Suprapubic skin (tissue), 4 donors: ENCODE measurements around the gene HEATR5A. TPM values are rescaled to one million over a fixed set of nuclear protein-coding genes. Genes with fewer than 3 reads are reported as not detected.
"Not testable (repeated sequence)": the region's sequence is repeated elsewhere in the genome, so short reads cannot be mapped to it uniquely, and the experiment has no call there.

Source experiments
- DNase-seq, 2 donors: peaks; one replicate each; pipeline ENCODE4 v3.0.0-alpha.2; 2019; ENCODE audit warnings: low spot score in 2 of 2
- H3K27ac ChIP-seq: fragments of 200-600 bp; sonication (generic); one replicate; pipeline ENCODE4 v1.5.1; 2019
- H3K27me3 ChIP-seq: fragments of 200-600 bp; sonication (generic); one replicate; pipeline ENCODE4 v1.5.1; 2019
- H3K36me3 ChIP-seq: fragments of 200-600 bp; sonication (generic); one replicate; pipeline ENCODE4 v1.5.1; 2019
- H3K4me1 ChIP-seq: fragments of 200-600 bp; sonication (generic); one replicate; pipeline ENCODE4 v1.5.1; 2019
- H3K4me3 ChIP-seq: fragments of 200-600 bp; sonication (generic); one replicate; pipeline ENCODE4 v1.5.1; 2019; ENCODE audit warnings: mild to moderate bottlenecking
- H3K9me3 ChIP-seq: fragments of 200-600 bp; sonication (generic); one replicate; pipeline ENCODE4 v1.5.1; 2019
- EP300 ChIP-seq: sonication (generic); formaldehyde crosslinking; IDR thresholded peaks from one replicate; pipeline ENCODE4 v1.6.1; 2017; ENCODE audit warnings: antibody characterized with exemption
- POLR2A ChIP-seq, 2 donors: fragments of 450-650 bp; IDR thresholded peaks; one replicate each; pipeline ENCODE4 v1.6.1; 2017; ENCODE audit warnings: antibody characterized with exemption in 2 of 2, mild to moderate bottlenecking in 2 of 2, moderate library complexity in 2 of 2
- POLR2AphosphoS5 ChIP-seq, 3 donors: sonication (generic); formaldehyde crosslinking; IDR thresholded peaks; one replicate each; pipeline ENCODE4 v1.6.1; 2017; ENCODE audit warnings: antibody characterized with exemption in 3 of 3
- WGBS: methylation state at CpG from one replicate; pipeline ENCODE4 v1.1.5; 2018; 5-methylcytosine and 5-hydroxymethylcytosine counted together
- total RNA-seq, 4 donors: library from RNA; depleted of rRNA; stranded (reverse); fragments of >200 nt; gene quantifications; one replicate each; pipeline ENCODE4 v1.1.0, GENCODE V29; 2016
- TF ChIP-seq, protein P1 (sequence below), 2 donors: fragments of 200-600 bp in 1 of 2; fragments of 450-650 bp in 1 of 2; sonication (generic) in 1 of 2; IDR thresholded peaks; one replicate each; pipeline ENCODE4 v1.5.1; 2016 to 2019; ENCODE audit warnings: antibody characterized with exemption in 2 of 2, mild to moderate bottlenecking in 1 of 2, moderate library complexity in 1 of 2

HEATR5A gene
- total RNA-seq, 4 donors from 2014 or later, result 11.0 to 21.6 (median 14.0) TPM

DNA sequence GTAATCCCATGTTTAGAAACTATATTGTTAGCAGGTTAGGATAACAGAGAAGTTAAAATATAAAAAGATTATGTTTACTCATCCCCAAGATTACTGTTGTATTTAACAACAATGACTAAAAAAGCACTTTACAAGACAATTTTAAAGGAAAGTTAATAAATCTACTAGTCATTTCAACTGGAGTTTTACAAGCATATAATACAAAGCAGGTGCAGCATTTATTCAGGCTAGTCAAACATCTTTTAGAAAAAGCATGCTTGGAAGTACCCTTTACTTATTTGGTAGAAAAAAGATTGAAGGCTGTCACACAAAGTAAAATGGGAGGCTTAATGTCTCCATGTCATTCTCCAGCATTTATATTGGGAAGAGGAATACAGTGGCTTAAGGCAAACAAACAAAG, 80.6 kb downstream of the HEATR5A start:
- Histone ChIP-seq H3K4me1 (no peaks in the 10 kb centered on the region), H3K9me3 (no peaks in the 10 kb centered on the region), H3K27me3 (no peaks in the 10 kb centered on the region), H3K27ac (no peak overlapping the region), H3K4me3 (no peak overlapping the region), H3K36me3 (peaks cover 49% of the 10 kb centered on the region)
- DNase-seq, result no peak
- TF ChIP-seq POLR2A (IDR thresholded peaks at IDR 0.05) (no peak), EP300 (no peak), POLR2AphosphoS5 (IDR thresholded peaks at IDR 0.05) (no peak)
- TF ChIP-seq, protein P1, sequence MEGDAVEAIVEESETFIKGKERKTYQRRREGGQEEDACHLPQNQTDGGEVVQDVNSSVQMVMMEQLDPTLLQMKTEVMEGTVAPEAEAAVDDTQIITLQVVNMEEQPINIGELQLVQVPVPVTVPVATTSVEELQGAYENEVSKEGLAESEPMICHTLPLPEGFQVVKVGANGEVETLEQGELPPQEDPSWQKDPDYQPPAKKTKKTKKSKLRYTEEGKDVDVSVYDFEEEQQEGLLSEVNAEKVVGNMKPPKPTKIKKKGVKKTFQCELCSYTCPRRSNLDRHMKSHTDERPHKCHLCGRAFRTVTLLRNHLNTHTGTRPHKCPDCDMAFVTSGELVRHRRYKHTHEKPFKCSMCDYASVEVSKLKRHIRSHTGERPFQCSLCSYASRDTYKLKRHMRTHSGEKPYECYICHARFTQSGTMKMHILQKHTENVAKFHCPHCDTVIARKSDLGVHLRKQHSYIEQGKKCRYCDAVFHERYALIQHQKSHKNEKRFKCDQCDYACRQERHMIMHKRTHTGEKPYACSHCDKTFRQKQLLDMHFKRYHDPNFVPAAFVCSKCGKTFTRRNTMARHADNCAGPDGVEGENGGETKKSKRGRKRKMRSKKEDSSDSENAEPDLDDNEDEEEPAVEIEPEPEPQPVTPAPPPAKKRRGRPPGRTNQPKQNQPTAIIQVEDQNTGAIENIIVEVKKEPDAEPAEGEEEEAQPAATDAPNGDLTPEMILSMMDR (IDR thresholded peaks at IDR 0.05), result no peak

DNA sequence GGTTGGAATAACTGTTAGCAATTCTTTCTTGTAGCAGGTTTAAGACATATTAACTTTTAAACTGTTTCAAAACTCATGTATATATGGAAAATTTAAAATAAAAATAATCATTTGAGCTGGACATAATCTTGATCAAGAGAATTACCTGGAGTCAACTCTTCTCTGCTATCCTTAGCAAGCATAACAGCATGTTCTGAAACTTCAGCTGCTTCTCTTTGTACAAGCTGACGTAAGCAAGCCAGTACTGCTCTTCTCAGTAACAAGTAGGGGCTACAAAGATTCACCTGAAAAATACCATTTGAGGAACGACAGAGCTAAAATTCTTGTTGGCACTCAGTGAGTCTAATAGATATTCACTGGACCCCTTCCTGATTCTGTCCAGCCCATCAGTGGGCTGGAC, 83.0 kb downstream of the HEATR5A start:
- TF ChIP-seq, protein P1 (IDR thresholded peaks at IDR 0.05), result no peak
- TF ChIP-seq POLR2AphosphoS5 (IDR thresholded peaks at IDR 0.05) (no peak), POLR2A (IDR thresholded peaks at IDR 0.05) (no peak), EP300 (no peak)
- Histone ChIP-seq H3K27me3 (no peaks in the 10 kb centered on the region), H3K36me3 (peaks cover 44% of the 10 kb centered on the region), H3K4me1 (no peaks in the 10 kb centered on the region), H3K9me3 (no peaks in the 10 kb centered on the region), H3K4me3 (no peak overlapping the region), H3K27ac (no peak overlapping the region)
- whole genome bisulfite sequencing, result 88% methylated on average over 2 of the region's 2 CpGs
- no peak for DNase-seq

DNA sequence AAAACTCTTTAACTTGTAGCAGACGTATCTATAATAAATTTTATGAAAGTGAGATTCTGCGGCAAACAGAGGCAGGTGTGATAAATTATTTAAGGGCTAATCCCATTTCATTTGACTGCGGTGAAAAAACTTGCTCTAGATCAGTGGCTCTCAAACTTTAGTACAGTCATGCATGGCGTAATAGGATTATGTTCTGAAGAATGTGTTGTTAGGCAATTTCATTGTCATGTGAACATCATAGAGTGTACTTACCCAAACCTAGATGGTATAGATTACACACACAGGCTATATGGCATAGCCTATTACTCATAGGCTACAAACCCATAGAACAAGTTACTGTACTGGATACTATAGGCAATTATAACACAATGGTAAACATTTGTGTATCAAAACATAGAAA, 83.7 kb downstream of the HEATR5A start:
- TF ChIP-seq EP300, result no peak
- TF ChIP-seq POLR2AphosphoS5 (IDR thresholded peaks at IDR 0.05), result no peak
- no peak for TF ChIP-seq POLR2A (IDR thresholded peaks at IDR 0.05)
- TF ChIP-seq, protein P1 (IDR thresholded peaks at IDR 0.05), result no peak
- peaks cover 41% of the 10 kb centered on the region for H3K36me3 ChIP-seq
- DNase-seq, result no peak
- WGBS, result 90% methylated on average over 4 of the region's 4 CpGs
- no peak overlapping the region for H3K4me3 ChIP-seq
- H3K27ac ChIP-seq, result no peak overlapping the region
- no peaks in the 10 kb centered on the region for H3K27me3 ChIP-seq
- H3K9me3 ChIP-seq, result no peaks in the 10 kb centered on the region
- no peaks in the 10 kb centered on the region for H3K4me1 ChIP-seq

DNA sequence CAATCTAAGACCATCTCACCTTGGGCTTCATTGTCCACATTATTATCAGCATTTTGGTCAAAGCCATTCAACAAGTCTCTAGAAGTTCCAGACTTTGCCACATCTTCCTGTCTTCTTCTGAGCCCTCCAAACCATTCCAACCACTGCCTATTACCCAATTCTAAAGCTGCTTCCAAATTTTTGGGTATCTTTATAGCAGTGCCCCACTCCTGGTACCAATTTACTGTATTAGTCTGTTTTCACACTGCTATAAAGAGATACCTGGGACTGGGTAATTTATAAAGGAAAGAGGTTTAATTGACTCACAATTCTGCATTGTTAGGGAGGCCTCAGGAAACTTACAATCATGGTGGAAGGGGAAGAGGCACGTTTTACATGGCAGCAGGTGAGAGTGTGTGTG, 89.0 kb downstream of the HEATR5A start:
- H3K4me3 ChIP-seq, H3K4me1 ChIP-seq, H3K27me3 ChIP-seq, DNase-seq, H3K27ac ChIP-seq, H3K9me3 ChIP-seq: not testable (repeated sequence)
- H3K36me3 ChIP-seq, result peaks cover 37% of the 10 kb centered on the region
- WGBS, result 100% methylated on average over 1 of the region's 1 CpG

DNA sequence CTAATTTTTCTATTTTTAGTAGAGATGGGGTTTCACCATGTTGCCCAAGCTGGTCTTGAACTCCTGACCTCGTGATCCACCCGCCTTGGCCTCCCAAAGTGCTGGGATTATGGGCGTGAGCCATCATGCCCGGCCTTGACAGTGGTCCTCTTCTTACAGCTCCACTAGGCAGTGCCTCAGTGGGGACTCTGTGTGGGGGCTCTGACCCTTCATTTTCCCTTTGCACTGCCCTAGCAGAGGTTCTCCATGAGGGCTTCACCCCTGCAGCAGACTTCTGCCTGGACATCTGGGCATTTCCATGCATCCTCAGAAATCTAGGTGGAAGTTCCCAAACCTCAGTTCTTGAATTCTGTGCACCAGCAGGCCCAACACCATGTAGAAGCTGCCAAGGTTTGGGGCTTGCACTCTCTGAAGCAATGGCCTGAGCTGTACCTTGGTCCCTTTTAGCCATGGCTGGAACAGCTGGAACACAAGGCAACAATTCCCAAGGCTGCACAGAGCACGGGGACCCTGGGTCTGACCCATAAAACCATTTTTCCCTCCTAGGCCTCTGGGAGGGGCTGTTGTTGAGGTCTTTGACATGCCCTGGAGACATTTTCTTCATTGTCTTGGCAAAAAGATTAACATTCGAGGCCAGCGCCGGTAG, 90.4 kb downstream of the HEATR5A start:
- DNase-seq, H3K4me1 ChIP-seq: not testable (repeated sequence)
- H3K36me3 ChIP-seq, result peaks cover 36% of the 10 kb centered on the region

DNA sequence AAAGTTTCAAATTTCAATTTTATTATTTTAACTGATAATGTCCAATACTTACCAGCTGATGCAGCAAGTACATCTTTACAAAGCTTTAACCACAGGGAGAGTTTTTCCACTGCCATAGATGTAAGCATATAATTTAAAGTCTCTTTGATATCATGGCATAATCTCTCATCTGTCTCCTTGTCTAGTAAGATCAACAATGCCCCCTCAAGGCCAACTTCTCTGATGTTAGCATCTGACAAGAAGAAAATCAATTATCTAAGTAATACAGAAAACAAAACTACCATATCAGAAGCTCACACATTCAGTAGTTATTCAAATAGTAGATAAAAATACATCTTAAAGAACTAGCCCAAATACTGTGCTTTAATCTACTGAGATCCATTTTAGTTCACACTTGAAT, 94.2 kb downstream of the HEATR5A start:
- H3K4me3 ChIP-seq, result no peak overlapping the region
- DNase-seq, result no peak
- H3K9me3 ChIP-seq, result no peaks in the 10 kb centered on the region
- H3K4me1 ChIP-seq, result no peaks in the 10 kb centered on the region
- peaks cover 18% of the 10 kb centered on the region for H3K36me3 ChIP-seq
- H3K27me3 ChIP-seq, result no peaks in the 10 kb centered on the region
- no peak overlapping the region for H3K27ac ChIP-seq
- TF ChIP-seq EP300 (no peak), POLR2AphosphoS5 (IDR thresholded peaks at IDR 0.05) (no peak), POLR2A (IDR thresholded peaks at IDR 0.05) (no peak)
- TF ChIP-seq, protein P1 (IDR thresholded peaks at IDR 0.05), result no peak

More for the DNA sequence above, 90.4 kb downstream of the HEATR5A start:
- 96% methylated on average over 8 of the region's 8 CpGs for WGBS
- H3K27me3 ChIP-seq, H3K4me3 ChIP-seq, H3K9me3 ChIP-seq, H3K27ac ChIP-seq: not testable (repeated sequence)
